ENCODE data around the gene STX2. TPM values are rescaled to one million over a fixed set of nuclear protein-coding genes. Genes with fewer than 3 reads are reported as not detected.

Gene STX2
- total and polyA plus RNA-seq, 10 of the 15 experiments (the other 5 are each of a cell fraction or from before 2014, with no cell fraction given), result 6.0 to 22.2 (median 10.0) TPM

DNA sequence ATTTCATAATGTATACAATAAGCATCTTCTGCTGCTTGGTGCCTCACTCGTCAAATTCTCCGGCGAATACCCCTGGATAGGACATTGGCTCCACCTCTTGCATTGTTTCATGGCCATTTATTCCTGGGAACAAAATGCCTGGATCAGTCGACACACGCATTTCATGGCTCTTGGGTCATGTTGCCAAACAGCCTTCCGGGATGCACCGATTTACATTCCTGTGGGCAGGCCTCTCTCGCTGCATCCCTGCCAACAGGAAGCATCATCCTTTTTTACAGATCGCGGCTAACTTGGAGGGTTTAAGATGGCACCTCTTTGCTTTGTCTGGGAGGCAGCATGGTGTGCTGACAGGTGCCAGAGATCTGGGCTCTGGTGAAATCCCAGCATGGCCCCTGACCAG, 90.3 kb downstream of the STX2 start (continued):
- TF ChIP-seq, protein P1, sequence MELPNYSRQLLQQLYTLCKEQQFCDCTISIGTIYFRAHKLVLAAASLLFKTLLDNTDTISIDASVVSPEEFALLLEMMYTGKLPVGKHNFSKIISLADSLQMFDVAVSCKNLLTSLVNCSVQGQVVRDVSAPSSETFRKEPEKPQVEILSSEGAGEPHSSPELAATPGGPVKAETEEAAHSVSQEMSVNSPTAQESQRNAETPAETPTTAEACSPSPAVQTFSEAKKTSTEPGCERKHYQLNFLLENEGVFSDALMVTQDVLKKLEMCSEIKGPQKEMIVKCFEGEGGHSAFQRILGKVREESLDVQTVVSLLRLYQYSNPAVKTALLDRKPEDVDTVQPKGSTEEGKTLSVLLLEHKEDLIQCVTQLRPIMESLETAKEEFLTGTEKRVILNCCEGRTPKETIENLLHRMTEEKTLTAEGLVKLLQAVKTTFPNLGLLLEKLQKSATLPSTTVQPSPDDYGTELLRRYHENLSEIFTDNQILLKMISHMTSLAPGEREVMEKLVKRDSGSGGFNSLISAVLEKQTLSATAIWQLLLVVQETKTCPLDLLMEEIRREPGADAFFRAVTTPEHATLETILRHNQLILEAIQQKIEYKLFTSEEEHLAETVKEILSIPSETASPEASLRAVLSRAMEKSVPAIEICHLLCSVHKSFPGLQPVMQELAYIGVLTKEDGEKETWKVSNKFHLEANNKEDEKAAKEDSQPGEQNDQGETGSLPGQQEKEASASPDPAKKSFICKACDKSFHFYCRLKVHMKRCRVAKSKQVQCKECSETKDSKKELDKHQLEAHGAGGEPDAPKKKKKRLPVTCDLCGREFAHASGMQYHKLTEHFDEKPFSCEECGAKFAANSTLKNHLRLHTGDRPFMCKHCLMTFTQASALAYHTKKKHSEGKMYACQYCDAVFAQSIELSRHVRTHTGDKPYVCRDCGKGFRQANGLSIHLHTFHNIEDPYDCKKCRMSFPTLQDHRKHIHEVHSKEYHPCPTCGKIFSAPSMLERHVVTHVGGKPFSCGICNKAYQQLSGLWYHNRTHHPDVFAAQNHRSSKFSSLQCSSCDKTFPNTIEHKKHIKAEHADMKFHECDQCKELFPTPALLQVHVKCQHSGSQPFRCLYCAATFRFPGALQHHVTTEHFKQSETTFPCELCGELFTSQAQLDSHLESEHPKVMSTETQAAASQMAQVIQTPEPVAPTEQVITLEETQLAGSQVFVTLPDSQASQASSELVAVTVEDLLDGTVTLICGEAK (IDR thresholded peaks at IDR 0.05; ENCODE audit: borderline replicate concordance), result no peak
- no peak for TF ChIP-seq MTA3 (IDR thresholded peaks at IDR 0.05; ENCODE audit: borderline replicate concordance, low read length)

DNA sequence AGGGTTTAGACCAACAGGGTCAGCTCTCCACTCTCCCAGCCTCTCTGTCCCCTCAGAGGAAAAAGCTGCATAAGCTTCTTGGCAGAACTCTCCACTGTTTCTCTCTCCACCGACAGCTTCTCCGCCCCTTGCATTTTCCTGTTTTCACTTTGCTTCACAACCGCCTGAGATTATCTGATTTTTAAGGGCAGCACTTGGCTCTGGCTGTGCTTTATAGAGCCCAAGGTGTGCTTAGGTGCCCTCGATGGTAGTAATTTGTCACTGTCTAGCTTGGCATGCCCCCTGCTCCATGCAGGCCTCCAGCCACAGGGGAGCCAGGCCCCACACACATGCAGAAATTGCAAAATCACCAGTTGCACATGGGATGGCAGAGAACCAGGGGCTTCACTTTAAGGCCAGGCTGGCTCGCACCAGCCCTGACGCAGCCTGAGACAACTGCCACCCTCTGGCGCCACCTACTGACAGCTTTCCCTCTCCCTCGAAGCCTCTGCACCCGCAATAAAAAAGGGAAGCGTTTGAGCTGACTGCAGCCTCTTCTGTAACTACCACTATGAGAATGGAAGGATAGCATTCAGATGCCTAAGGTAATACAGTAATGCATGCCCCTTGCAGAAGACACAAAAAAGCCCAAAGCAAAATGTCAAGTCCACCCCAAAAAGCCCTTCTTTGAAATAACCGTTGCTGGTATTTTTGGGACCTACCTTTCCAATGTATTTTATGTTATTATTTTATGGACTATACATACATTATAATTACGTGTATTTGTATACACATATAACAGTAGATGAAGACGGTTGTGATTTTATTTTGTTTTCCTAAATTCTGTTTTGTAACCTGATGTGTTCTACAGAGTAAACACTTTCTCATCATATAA, 90.9 kb downstream of the STX2 start:
- Histone ChIP-seq H3K4me3 (no peak overlapping the region), H3K36me3 (ENCODE audit: control insufficient read depth in 2 of 2, insufficient read depth in 2 of 2, low read length in 1 of 2) (no peaks in the 10 kb centered on the region), H3K79me2 (ENCODE audit: control insufficient read depth, insufficient read depth, low read length) (no peaks in the 10 kb centered on the region), H3K4me2 (ENCODE audit: control insufficient read depth, insufficient read depth) (no peak overlapping the region; the same call in 1 of the 2 replicates), H3K9ac (ENCODE audit: control insufficient read depth, insufficient read depth, low read length) (no peak overlapping the region), H3K9me3 (replicated peaks; ENCODE audit: control insufficient read depth, insufficient read depth, low read length) (no peaks in the 10 kb centered on the region), H4K20me1 (ENCODE audit: control insufficient read depth, insufficient read depth) (no peaks in the 10 kb centered on the region), H3K4me1 (ENCODE audit: control insufficient read depth, insufficient read depth, low read length) (no peaks in the 10 kb centered on the region; the same call in 1 of the 2 replicates), H3K27ac (ENCODE audit: control insufficient read depth, insufficient read depth) (no peak overlapping the region), H2AFZ (ENCODE audit: control insufficient read depth, low read depth, low read length) (no peak overlapping the region), H3K27me3 (replicated peaks in 1 of 2; ENCODE audit: control insufficient read depth in 2 of 2, insufficient read depth in 2 of 2, low read length in 1 of 2) (no peaks in the 10 kb centered on the region)
- intact Hi-C loops (cut with micrococcal nuclease; ENCODE audit: unreplicated experiment), result loop anchor here (1.0 to 10.0 kb wide), 4 partner anchors 173 to 701 kb away; no protein-coding TSS in a partner anchor
- in situ Hi-C loops (cut with MboI), result no loop called here
- DNase-seq (ENCODE audit: low read depth, low spot score) (no peak), ATAC-seq (peak; percentile 100), FAIRE-seq (peak; percentile 80)
- POLR2A ChIA-PET, result no interaction called here
- CTCF ChIA-PET, result interaction anchor here (0.6 to 1.9 kb wide), 24 partner anchors 9 to 722 kb away, joined by 3 to 14 read pairs (median 3); no protein-coding TSS in a partner anchor
- no TSS peak for BruUV-seq (replicated peaks)
- 4% methylated on average over 13 of the region's 13 CpGs for WGBS (ENCODE audit: insufficient coverage, insufficient replicate concordance, low lambda C conversion rate, missing lambda C conversion rate)
- RAD21 ChIA-PET (ENCODE audit: unreplicated experiment), result interaction anchor here (0.5 to 1.5 kb wide), 6 partner anchors 9 to 721 kb away, joined by 3 to 7 read pairs (median 3); no protein-coding TSS in a partner anchor
- SMC1A ChIA-PET (ENCODE audit: uncharacterized antibody, unreplicated experiment), result interaction anchor here (0.6 to 1.7 kb wide), 11 partner anchors 30 to 721 kb away, joined by 3 to 6 read pairs (median 3); no protein-coding TSS in a partner anchor
- TF ChIP-seq NFYB (IDR thresholded peaks at IDR 0.05; ENCODE audit: insufficient read depth, low read depth, low read length) (no peak), SMARCA5 (IDR thresholded peaks at IDR 0.05) (peak; percentile 44; the same call in 1 of the 2 replicates), EZH2 (IDR thresholded peaks at IDR 0.05; ENCODE audit: borderline replicate concordance, control insufficient read depth, low read depth, low read length) (no peak), GATAD2B (conservative IDR thresholded peaks at IDR 0.05; ENCODE audit: low read depth) (no peak), BHLHE40 (IDR thresholded peaks at IDR 0.05; ENCODE audit: borderline replicate concordance in 1 of 2, low read depth in 2 of 2, low read length in 1 of 2) (0 out of 4 replicates have a peak, but pooled peaks of 1 of the 2 experiments have one; percentile 16), SPI1 (IDR thresholded peaks at IDR 0.05; ENCODE audit: borderline replicate concordance, insufficient read depth, low read depth, low read length) (peak; percentile 56; the same call in 1 of the 2 replicates)
- TF ChIP-seq, protein P2, sequence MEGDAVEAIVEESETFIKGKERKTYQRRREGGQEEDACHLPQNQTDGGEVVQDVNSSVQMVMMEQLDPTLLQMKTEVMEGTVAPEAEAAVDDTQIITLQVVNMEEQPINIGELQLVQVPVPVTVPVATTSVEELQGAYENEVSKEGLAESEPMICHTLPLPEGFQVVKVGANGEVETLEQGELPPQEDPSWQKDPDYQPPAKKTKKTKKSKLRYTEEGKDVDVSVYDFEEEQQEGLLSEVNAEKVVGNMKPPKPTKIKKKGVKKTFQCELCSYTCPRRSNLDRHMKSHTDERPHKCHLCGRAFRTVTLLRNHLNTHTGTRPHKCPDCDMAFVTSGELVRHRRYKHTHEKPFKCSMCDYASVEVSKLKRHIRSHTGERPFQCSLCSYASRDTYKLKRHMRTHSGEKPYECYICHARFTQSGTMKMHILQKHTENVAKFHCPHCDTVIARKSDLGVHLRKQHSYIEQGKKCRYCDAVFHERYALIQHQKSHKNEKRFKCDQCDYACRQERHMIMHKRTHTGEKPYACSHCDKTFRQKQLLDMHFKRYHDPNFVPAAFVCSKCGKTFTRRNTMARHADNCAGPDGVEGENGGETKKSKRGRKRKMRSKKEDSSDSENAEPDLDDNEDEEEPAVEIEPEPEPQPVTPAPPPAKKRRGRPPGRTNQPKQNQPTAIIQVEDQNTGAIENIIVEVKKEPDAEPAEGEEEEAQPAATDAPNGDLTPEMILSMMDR (IDR thresholded peaks at IDR 0.05 in 2 of 3, conservative IDR thresholded peaks at IDR 0.05 in 1 of 3; ENCODE audit: control insufficient read depth in 2 of 3, extremely low read depth in 1 of 3, insufficient read depth in 1 of 3, low read depth in 3 of 3, low read length in 3 of 3), result peak; percentile 76 to 93 (median 86)
- TF ChIP-seq, protein P3, sequence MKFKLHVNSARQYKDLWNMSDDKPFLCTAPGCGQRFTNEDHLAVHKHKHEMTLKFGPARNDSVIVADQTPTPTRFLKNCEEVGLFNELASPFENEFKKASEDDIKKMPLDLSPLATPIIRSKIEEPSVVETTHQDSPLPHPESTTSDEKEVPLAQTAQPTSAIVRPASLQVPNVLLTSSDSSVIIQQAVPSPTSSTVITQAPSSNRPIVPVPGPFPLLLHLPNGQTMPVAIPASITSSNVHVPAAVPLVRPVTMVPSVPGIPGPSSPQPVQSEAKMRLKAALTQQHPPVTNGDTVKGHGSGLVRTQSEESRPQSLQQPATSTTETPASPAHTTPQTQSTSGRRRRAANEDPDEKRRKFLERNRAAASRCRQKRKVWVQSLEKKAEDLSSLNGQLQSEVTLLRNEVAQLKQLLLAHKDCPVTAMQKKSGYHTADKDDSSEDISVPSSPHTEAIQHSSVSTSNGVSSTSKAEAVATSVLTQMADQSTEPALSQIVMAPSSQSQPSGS (IDR thresholded peaks at IDR 0.05; ENCODE audit: low read length), result no peak

Data from GM12878 (cell line).